OCI-LY3 (cell line): Measurements from ENCODE around the gene KIF3A.

Source experiments
- H2AFZ ChIP-seq: fragments of 200-600, 300-600 bp; shearing (Covaris generic); 2 replicates; pipeline ENCODE4 v1.6.0; 2014; ENCODE audit warnings: antibody characterized with exemption, low read depth, low read length
- H3K27ac ChIP-seq: fragments of 200-600, 300-600 bp; sonication (generic); 2 replicates; pipeline ENCODE4 v1.5.1; 2014; ENCODE audit warnings: mild to moderate bottlenecking, low read length, moderate library complexity, mixed read lengths
- H3K27me3 ChIP-seq: fragments of 200-600, 300-600 bp; sonication (generic); 2 replicates; pipeline ENCODE4 v1.6.1; 2014; ENCODE audit warnings: low read depth, low read length, mixed read lengths
- H3K36me3 ChIP-seq: fragments of 200-600, 300-600 bp; sonication (generic); replicated peaks from 2 replicates; pipeline ENCODE3; 2014; ENCODE audit warnings: low read depth, low read length, mixed read lengths
- H3K4me1 ChIP-seq: fragments of 300-600, 200-600 bp; sonication (generic); 2 replicates; pipeline ENCODE4 v1.6.1; 2014; ENCODE audit warnings: low read length, mixed read lengths
- H3K4me2 ChIP-seq: fragments of 200-600, 300-600 bp; sonication (generic); 2 replicates; pipeline ENCODE4 v1.6.1; 2014; ENCODE audit warnings: low read length, mixed read lengths
- H3K4me3 ChIP-seq: fragments of 300-600, 200-600 bp; sonication (generic); 2 replicates; pipeline ENCODE4 v1.5.1; 2014; ENCODE audit warnings: antibody characterized with exemption, mild to moderate bottlenecking, low read length, moderate library complexity
- H3K79me2 ChIP-seq: fragments of 300-600, 200-600 bp; shearing (Covaris generic); 2 replicates; pipeline ENCODE4 v1.6.1; 2014; ENCODE audit warnings: mild to moderate bottlenecking, low read length, mixed read lengths
- H3K9ac ChIP-seq: fragments of 300-600, 200-600 bp; shearing (Covaris generic); 2 replicates; pipeline ENCODE4 v1.6.0; 2014; ENCODE audit warnings: mild to moderate bottlenecking, low read length, moderate library complexity
- H3K9me3 ChIP-seq: fragments of 200-600, 300-600 bp; shearing (Covaris generic); 2 replicates; pipeline ENCODE4 v1.6.1; 2014; ENCODE audit warnings: low read length, mixed read lengths; ENCODE audit not compliant: insufficient read depth
- H4K20me1 ChIP-seq: fragments of 200-600, 300-600 bp; sonication (generic); 2 replicates; pipeline ENCODE4 v1.6.1; 2016; ENCODE audit warnings: low read length, mixed read lengths; ENCODE audit not compliant: insufficient read depth
- EZH2phosphoT487 ChIP-seq: fragments of 200-600 bp; shearing (Covaris generic); IDR thresholded peaks from 2 replicates; pipeline ENCODE4 v1.6.1; 2018; ENCODE audit warnings: antibody characterized with exemption, mixed run types, low read depth
- TF ChIP-seq, protein P1 (sequence below): fragments of 200-600, 300-600 bp; sonication (generic); IDR thresholded peaks from 2 replicates; pipeline ENCODE4 v1.5.1; 2014; ENCODE audit warnings: antibody characterized with exemption, low read length, low read depth

Gene KIF3A

DNA sequence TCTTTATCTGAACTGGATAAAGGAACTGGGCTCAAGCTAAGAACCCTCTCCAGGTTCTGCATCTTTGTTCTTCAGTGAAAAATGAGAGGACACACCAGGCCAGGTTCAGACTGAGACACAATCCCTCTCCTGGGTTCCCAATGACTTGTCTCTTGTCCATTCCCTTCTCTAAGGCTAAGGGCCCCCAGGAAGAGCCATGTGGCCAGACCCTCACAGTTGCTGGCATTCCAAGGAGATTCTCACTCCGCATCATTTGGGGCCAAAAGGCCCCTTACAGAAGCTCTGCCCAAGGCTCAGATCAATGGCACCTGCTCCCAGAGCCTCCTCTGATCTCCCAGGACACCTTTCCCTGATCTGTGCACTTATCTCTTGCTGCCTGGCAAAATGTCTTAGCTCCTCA lies 58.6 kb downstream of the KIF3A start:
- TF ChIP-seq EZH2phosphoT487 = no peak
- TF ChIP-seq, protein P1, sequence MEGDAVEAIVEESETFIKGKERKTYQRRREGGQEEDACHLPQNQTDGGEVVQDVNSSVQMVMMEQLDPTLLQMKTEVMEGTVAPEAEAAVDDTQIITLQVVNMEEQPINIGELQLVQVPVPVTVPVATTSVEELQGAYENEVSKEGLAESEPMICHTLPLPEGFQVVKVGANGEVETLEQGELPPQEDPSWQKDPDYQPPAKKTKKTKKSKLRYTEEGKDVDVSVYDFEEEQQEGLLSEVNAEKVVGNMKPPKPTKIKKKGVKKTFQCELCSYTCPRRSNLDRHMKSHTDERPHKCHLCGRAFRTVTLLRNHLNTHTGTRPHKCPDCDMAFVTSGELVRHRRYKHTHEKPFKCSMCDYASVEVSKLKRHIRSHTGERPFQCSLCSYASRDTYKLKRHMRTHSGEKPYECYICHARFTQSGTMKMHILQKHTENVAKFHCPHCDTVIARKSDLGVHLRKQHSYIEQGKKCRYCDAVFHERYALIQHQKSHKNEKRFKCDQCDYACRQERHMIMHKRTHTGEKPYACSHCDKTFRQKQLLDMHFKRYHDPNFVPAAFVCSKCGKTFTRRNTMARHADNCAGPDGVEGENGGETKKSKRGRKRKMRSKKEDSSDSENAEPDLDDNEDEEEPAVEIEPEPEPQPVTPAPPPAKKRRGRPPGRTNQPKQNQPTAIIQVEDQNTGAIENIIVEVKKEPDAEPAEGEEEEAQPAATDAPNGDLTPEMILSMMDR = no peak
- peaks cover 13% of the 10 kb centered on the region for H3K27me3 ChIP-seq

DNA sequence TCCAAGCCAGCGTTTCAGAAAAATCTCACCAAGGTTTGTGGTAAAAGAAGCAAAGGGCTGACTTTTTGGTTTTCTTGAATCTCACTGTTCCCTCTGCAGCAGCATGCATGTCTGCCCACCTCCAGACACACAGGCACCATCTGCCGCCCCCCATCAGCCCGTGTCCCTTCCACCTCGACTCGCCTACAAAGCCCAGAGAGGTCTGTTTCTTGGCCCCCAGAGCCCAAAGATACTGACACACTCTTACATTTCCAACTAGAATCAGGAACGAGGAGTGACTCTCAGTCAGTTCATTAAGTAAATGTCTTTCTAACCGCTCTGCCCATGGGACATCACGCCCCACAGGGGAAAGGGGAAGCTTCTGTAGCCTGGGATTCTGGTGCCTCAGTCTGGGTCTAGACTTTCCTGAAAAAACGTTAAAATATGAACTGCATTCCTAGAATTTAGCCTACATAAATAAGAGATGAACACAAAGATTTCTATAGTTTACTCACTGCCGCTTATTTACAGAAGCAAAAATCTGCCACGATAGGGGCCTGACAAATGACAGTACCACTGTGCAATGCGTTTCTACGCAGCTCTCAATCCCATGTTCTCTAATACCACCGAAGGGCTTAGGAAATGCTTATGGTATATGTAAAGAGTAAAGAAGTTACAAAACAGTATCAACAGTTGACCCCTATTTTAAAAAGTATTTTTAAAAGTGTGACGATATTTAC lies 59.5 kb downstream of the KIF3A start:
- no peak overlapping the region for H2AFZ ChIP-seq
- H3K9ac ChIP-seq = no peak overlapping the region
- H3K9me3 ChIP-seq = no peaks in the 10 kb centered on the region
- no peak overlapping the region for H3K4me3 ChIP-seq
- H3K27me3 ChIP-seq = peaks cover 13% of the 10 kb centered on the region
- H3K36me3 ChIP-seq = no peaks in the 10 kb centered on the region
- TF ChIP-seq EZH2phosphoT487 = no peak
- TF ChIP-seq, protein P1 = no peak
- H4K20me1 ChIP-seq = no peaks in the 10 kb centered on the region
- H3K27ac ChIP-seq = no peak overlapping the region
- no peaks in the 10 kb centered on the region for H3K79me2 ChIP-seq
- H3K4me2 ChIP-seq = no peak overlapping the region
- H3K4me1 ChIP-seq = peaks cover 45% of the 10 kb centered on the region

More for the DNA sequence above, 58.6 kb downstream of the KIF3A start:
- Histone ChIP-seq H2AFZ (no peak overlapping the region), H4K20me1 (no peaks in the 10 kb centered on the region), H3K79me2 (no peaks in the 10 kb centered on the region), H3K36me3 (no peaks in the 10 kb centered on the region), H3K4me1 (peaks cover 36% of the 10 kb centered on the region), H3K4me3 (no peak overlapping the region), H3K9ac (no peak overlapping the region), H3K9me3 (no peaks in the 10 kb centered on the region), H3K4me2 (no peak overlapping the region), H3K27ac (no peak overlapping the region)

GRCh38 chr5:132677191-132677590 lies 60.2 kb downstream of the KIF3A start:
- TF ChIP-seq, protein P1 = no peak
- no peak for TF ChIP-seq EZH2phosphoT487
- Histone ChIP-seq H3K9ac (no peak overlapping the region), H3K4me2 (no peak overlapping the region), H2AFZ (no peak overlapping the region), H3K4me3 (no peak overlapping the region), H3K4me1 (peaks cover 51% of the 10 kb centered on the region), H3K36me3 (no peaks in the 10 kb centered on the region), H3K27ac (no peak overlapping the region), H3K79me2 (no peaks in the 10 kb centered on the region), H3K27me3 (peaks cover 13% of the 10 kb centered on the region), H3K9me3 (no peaks in the 10 kb centered on the region), H4K20me1 (no peaks in the 10 kb centered on the region)

DNA sequence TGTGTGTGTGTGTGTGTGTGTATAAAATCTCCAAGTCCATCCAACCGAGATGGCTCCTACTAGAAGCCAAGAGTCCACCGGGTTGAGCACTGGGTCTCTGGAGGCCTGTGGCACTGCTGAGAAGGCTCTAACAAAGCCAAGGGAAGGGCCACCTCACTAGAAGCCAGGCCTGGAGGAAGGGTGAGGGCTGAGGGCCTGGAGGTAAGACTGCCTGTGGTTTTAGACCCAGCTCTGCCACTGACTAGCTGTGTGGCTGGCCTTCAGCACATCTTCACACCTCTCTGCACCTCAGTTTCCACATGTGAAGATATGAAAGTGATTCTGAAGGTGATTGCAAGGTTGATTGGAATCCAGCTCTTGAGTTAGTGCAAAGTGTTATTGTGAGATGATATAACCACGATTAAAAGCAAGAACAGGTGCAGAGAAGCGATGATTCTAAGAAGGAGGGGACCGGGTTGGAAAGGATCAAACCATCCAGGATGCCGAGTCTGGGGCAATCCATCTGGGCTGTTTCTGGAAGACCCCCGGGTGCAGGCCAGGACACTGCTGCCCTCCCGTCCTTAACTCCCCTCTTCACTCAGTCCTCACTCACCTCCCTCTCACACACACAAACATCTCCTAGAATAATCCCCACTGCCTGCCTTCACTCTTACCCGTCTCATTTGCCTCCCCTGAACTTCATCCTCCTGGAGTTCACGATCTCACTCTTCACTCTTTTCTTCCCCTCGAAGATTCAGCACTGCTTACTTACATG lies 61.2 kb downstream of the KIF3A start:
- H3K27ac ChIP-seq = no peak overlapping the region
- H3K4me3 ChIP-seq = no peak overlapping the region
- H3K9ac ChIP-seq = no peak overlapping the region
- H3K27me3 ChIP-seq = peaks cover 13% of the 10 kb centered on the region
- no peak overlapping the region for H2AFZ ChIP-seq
- no peak for TF ChIP-seq EZH2phosphoT487
- TF ChIP-seq, protein P1 = no peak
- peaks cover 47% of the 10 kb centered on the region for H3K4me1 ChIP-seq
- no peaks in the 10 kb centered on the region for H3K36me3 ChIP-seq
- no peaks in the 10 kb centered on the region for H3K9me3 ChIP-seq
- no peaks in the 10 kb centered on the region for H4K20me1 ChIP-seq
- no peaks in the 10 kb centered on the region for H3K79me2 ChIP-seq
- H3K4me2 ChIP-seq = no peak overlapping the region
